HCT116 (cell line): ENCODE data around the gene RBM39. TPM values are rescaled to one million over a fixed set of nuclear protein-coding genes. Genes with fewer than 3 reads are reported as not detected.
"Not testable (repeated sequence)": the region's sequence is repeated elsewhere in the genome, so short reads cannot be mapped to it uniquely, and the experiment has no call there.

Source experiments
- ATAC-seq: fragments of 200-7000 bp; cut with Tn5 transposase; 2 replicates; pipeline ENCODE4 v1.9.1; 2020; ENCODE audit warnings: mild to moderate bottlenecking, moderate library complexity
- BruUV-seq: library from RNA; stranded (reverse); fragments of 400-500 nt; replicated peaks from 2 replicates; lab custom pipeline; 2021; lab: Mats Ljungman, UMichigan
- CTCF ChIA-PET: fragments of 300-600 bp; sonication (Branson Sonifier 250); formaldehyde crosslinking; loops from one replicate; lab custom pipeline; 2021; ENCODE audit warnings: antibody characterized with exemption; lab: Charles Lee
- POLR2A ChIA-PET: fragments of 300-600, 350-600 bp; sonication (Branson Sonifier 250); formaldehyde crosslinking; loops from one replicate; lab custom pipeline; 2021; ENCODE audit warnings: antibody characterized with exemption; lab: Charles Lee
- RAD21 ChIA-PET, 2 experiments: fragments of 300-600 bp; sonication (Branson Sonifier 250); formaldehyde crosslinking; loops; one replicate each; lab custom pipeline; 2023; ENCODE audit warnings: low total read pairs in 2 of 2; ENCODE audit not compliant: uncharacterized antibody in 2 of 2, unreplicated experiment in 2 of 2, low non-redundant PET in 1 of 2; lab: Charles Lee
- DNase-seq: peaks from one replicate; pipeline ENCODE4 v3.0.0-alpha.2; 2010; ENCODE audit warnings: low read depth, low spot score
- H2AFZ ChIP-seq: fragments of 200-600 bp; shearing (Covaris generic), sonication (generic); 2 replicates; pipeline ENCODE4 v1.6.1; 2017; ENCODE audit warnings: low read depth, mixed run types, mixed read lengths, antibody characterized with exemption, low read length; ENCODE audit not compliant: poor library complexity, severe bottlenecking
- H3K27ac ChIP-seq: 2 replicates; pipeline ENCODE4 v1.5.1; 2012; ENCODE audit warnings: low read depth, low read length
- H3K27me3 ChIP-seq: fragments of 200-600 bp; sonication (generic); 2 replicates; pipeline ENCODE4 v1.6.1; 2016; ENCODE audit warnings: mixed run types, low read length, mixed read lengths; ENCODE audit not compliant: insufficient read depth
- H3K36me3 ChIP-seq, 2 experiments: fragments of 200-500 bp in 1 of 2; fragments of 200-600 bp in 1 of 2; sonication (Bioruptor generic) in 1 of 2; sonication (generic) in 1 of 2; 2 replicates each; pipeline versions ENCODE4 v1.5.1 to v1.6.1; 2014 to 2016; ENCODE audit warnings: low read length in 2 of 2, inconsistent platforms in 1 of 2, mixed read lengths in 1 of 2, mixed run types in 1 of 2; ENCODE audit not compliant: insufficient read depth in 2 of 2, control insufficient read depth in 1 of 2
- H3K4me1 ChIP-seq, 2 experiments: fragments of 200-600 bp in 1 of 2; sonication (generic) in 1 of 2; 2 replicates each; pipeline versions ENCODE4 v1.5.1 to v1.6.1; 2012 to 2017; ENCODE audit warnings: low read length in 2 of 2, inconsistent platforms in 1 of 2, mild to moderate bottlenecking in 1 of 2, mixed read lengths in 1 of 2, mixed run types in 1 of 2, moderate library complexity in 1 of 2; ENCODE audit not compliant: insufficient read depth in 2 of 2, control insufficient read depth in 1 of 2
- H3K4me2 ChIP-seq: fragments of 200-600 bp; sonication (generic); 2 replicates; pipeline ENCODE4 v1.6.1; 2017; ENCODE audit warnings: mixed run types, low read length, mixed read lengths
- H3K4me3 ChIP-seq, 2 experiments: fragments of 200-600 bp in 1 of 2; sonication (generic) in 1 of 2; replicated peaks in 1 of 2; 2 replicates each; pipeline ENCODE4 v1.5.1; 2011 to 2016; ENCODE audit warnings: low read length in 2 of 2, control low read depth in 1 of 2, low read depth in 1 of 2, mild to moderate bottlenecking in 1 of 2, mixed read lengths in 1 of 2, mixed run types in 1 of 2
- H3K79me2 ChIP-seq: fragments of 200-600 bp; sonication (generic); 2 replicates; pipeline ENCODE4 v1.6.1; 2017; ENCODE audit warnings: mild to moderate bottlenecking, mixed run types, low read length, moderate library complexity, mixed read lengths; ENCODE audit not compliant: insufficient read depth
- H3K9ac ChIP-seq: fragments of 200-600 bp; sonication (generic); 2 replicates; pipeline ENCODE4 v1.6.1; 2016; ENCODE audit warnings: low read length, mixed read lengths
- H3K9me2 ChIP-seq: fragments of 200-600 bp; sonication (generic), shearing (Covaris generic); 2 replicates; pipeline ENCODE4 v1.6.1; 2017; ENCODE audit warnings: mixed run types, mild to moderate bottlenecking, moderate library complexity; ENCODE audit not compliant: insufficient read depth
- H3K9me3 ChIP-seq, 2 experiments: fragments of 200-500 bp in 1 of 2; fragments of 200-600 bp in 1 of 2; sonication (Bioruptor generic) in 1 of 2; sonication (generic) in 1 of 2; 2 replicates each; pipeline ENCODE4 v1.6.1; 2014 to 2017; ENCODE audit warnings: low read length in 2 of 2, mixed read lengths in 2 of 2, inconsistent platforms in 1 of 2, low read depth in 1 of 2, mild to moderate bottlenecking in 1 of 2, mixed run types in 1 of 2, moderate library complexity in 1 of 2; ENCODE audit not compliant: control insufficient read depth in 1 of 2, insufficient read depth in 1 of 2
- H4K20me1 ChIP-seq: fragments of 200-600 bp; sonication (generic), shearing (Covaris generic); 2 replicates; pipeline ENCODE4 v1.6.1; 2017; ENCODE audit warnings: mixed run types, mild to moderate bottlenecking, moderate library complexity; ENCODE audit not compliant: insufficient read depth
- CTCF ChIP-seq, 3 experiments: fragments of 200-600 bp in 1 of 3; sonication (generic) in 1 of 3; IDR thresholded peaks in 2 of 3; conservative IDR thresholded peaks in 1 of 3; 2 replicates each; pipeline ENCODE4 v1.5.1; 2012 to 2017; ENCODE audit warnings: low read depth in 2 of 3, low read length in 2 of 3, antibody characterized with exemption in 1 of 3, borderline replicate concordance in 1 of 3, control low read depth in 1 of 3, mild to moderate bottlenecking in 1 of 3, mixed read lengths in 1 of 3, mixed run types in 1 of 3, moderate library complexity in 1 of 3; ENCODE audit not compliant: insufficient read depth in 1 of 3
- EGR1 ChIP-seq: IDR thresholded peaks from 2 replicates; pipeline ENCODE4 v1.6.1; 2012; ENCODE audit warnings: low read depth
- ELF1 ChIP-seq: IDR thresholded peaks from 2 replicates; pipeline ENCODE4 v1.6.1; 2012; ENCODE audit warnings: low read depth, borderline replicate concordance
- EZH2 ChIP-seq: fragments of 200-600 bp; sonication (generic); IDR thresholded peaks from 2 replicates; pipeline ENCODE4 v1.6.1; 2017; ENCODE audit warnings: antibody characterized with exemption, mixed run types
- JUND ChIP-seq: IDR thresholded peaks from 2 replicates; pipeline ENCODE4 v1.6.1; 2012
- POLR2A ChIP-seq: IDR thresholded peaks from 2 replicates; pipeline ENCODE4 v1.7.0; 2011; ENCODE audit warnings: borderline replicate concordance; ENCODE audit not compliant: insufficient read depth, insufficient read length; ENCODE audit errors: extremely low read depth
- SIN3A ChIP-seq: IDR thresholded peaks from 2 replicates; pipeline ENCODE4 v1.6.1; 2012; ENCODE audit warnings: low read depth
- SP1 ChIP-seq: IDR thresholded peaks from 2 replicates; pipeline ENCODE4 v1.6.1; 2012; ENCODE audit warnings: low read depth
- YY1 ChIP-seq: IDR thresholded peaks from 2 replicates; pipeline ENCODE4 v1.6.1; 2011; ENCODE audit warnings: low read length, low read depth, moderate library complexity, mild to moderate bottlenecking; ENCODE audit not compliant: insufficient replicate concordance; ENCODE audit errors: extremely low read depth
- ZBTB33 ChIP-seq: IDR thresholded peaks from 2 replicates; pipeline ENCODE4 v1.6.1; 2011; ENCODE audit warnings: mild to moderate bottlenecking, low read length, moderate library complexity; ENCODE audit not compliant: insufficient replicate concordance; ENCODE audit errors: extremely low read depth
- intact Hi-C: fragments of 100-400 bp; cut with micrococcal nuclease; formaldehyde crosslinking; loops from 2 replicates; pipeline ENCODE4 v1.10.0; 2022
- total RNA-seq: library from RNA; stranded (reverse); gene quantifications from one replicate; pipeline ENCODE4 v1.2.1, GENCODE V29; 2021; ENCODE audit not compliant: unreplicated experiment

RBM39 gene
- total RNA-seq, 1 experiment from 2014 or later = 234 TPM

DNA sequence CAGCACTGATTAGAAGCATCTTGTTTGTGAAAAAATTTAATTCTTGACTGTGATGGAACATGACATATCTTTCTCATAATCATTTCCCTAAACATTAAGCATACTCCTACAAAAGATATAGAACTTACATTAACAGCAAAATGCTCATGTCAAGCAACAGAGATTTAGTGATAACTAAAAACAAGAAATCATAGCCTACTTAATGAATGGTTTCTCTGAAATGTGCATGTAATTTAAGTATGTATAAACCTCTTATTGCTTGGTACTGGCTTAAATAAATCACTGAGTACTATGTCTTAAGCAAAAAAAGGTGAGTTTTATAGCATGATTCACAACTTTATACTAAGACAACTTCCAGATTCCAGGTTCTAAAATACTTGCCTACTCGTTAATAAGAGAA, 33.6 kb downstream of the RBM39 start (continued):
- no peak for TF ChIP-seq ZBTB33
- no peak for TF ChIP-seq EZH2
- no peak for TF ChIP-seq EGR1
- TF ChIP-seq JUND = no peak
- TF ChIP-seq ELF1 = no peak
- TF ChIP-seq SIN3A = no peak
- TF ChIP-seq SP1 = no peak
- no peak for TF ChIP-seq YY1
- TF ChIP-seq CTCF (IDR thresholded peaks at IDR 0.05 in 2 of 3, conservative IDR thresholded peaks at IDR 0.05 in 1 of 3; ENCODE audit: borderline replicate concordance in 1 of 3, insufficient read depth in 1 of 3, low read depth in 2 of 3, low read length in 2 of 3) = no peak
- TF ChIP-seq POLR2A = no peak
- TF ChIP-seq, all 23 proteins: peak for 0

- H3K4me3 ChIP-seq, H3K9me3 ChIP-seq, BruUV-seq, H2AFZ ChIP-seq, DNase-seq, H3K9me2 ChIP-seq, H3K27me3 ChIP-seq, H3K4me2 ChIP-seq, intact Hi-C loops, H3K27ac ChIP-seq, RAD21 ChIA-PET, ATAC-seq, H3K9ac ChIP-seq, H3K4me1 ChIP-seq: not testable (repeated sequence)
- ChIA-PET POLR2A (interaction anchor here (1.1 kb wide), 1 partner anchor 36 kb away, joined by 4 read pairs; the partner anchor contains the start of gene RBM39), CTCF (interaction anchor here (1.3 to 1.5 kb wide), 2 partner anchors 88 to 241 kb away, joined by 3 read pairs; no protein-coding TSS in a partner anchor)
- Histone ChIP-seq H3K79me2 (peaks cover 89% of the 10 kb centered on the region), H4K20me1 (peaks cover 63% of the 10 kb centered on the region), H3K36me3 (peaks cover 76 to 85% of the 10 kb centered on the region in 2 experiments)
These were observed 35.2 kb downstream of the RBM39 start for GRCh38 chr20:35706591-35707529.

GRCh38 chr20:35705894-35706293, 36.2 kb downstream of the RBM39 start:
- BruUV-seq, H3K4me1 ChIP-seq, H3K4me2 ChIP-seq, DNase-seq, H3K9me3 ChIP-seq, H3K9me2 ChIP-seq, H3K27ac ChIP-seq, ATAC-seq, H2AFZ ChIP-seq, RAD21 ChIA-PET, H3K4me3 ChIP-seq, intact Hi-C loops, H3K9ac ChIP-seq, POLR2A ChIA-PET, H3K27me3 ChIP-seq: not testable (repeated sequence)
- CTCF ChIA-PET = interaction anchor here (1.3 kb wide), 1 partner anchor 87 kb away, joined by 3 read pairs; no protein-coding TSS in a partner anchor
- Histone ChIP-seq H3K79me2 (peaks cover 81% of the 10 kb centered on the region), H3K36me3 (peaks cover 67 to 75% of the 10 kb centered on the region in 2 experiments), H4K20me1 (peaks cover 54% of the 10 kb centered on the region)
